H9 (cell line): ENCODE data around the gene NPAS2. TPM values are rescaled to one million over a fixed set of nuclear protein-coding genes. Genes with fewer than 3 reads are reported as not detected.

Experiments
- DNase-seq: peaks from one replicate; pipeline ENCODE4 v3.0.0-alpha.2; 2017
- H2AFZ ChIP-seq: one replicate; pipeline ENCODE4 v1.6.1; 2013; ENCODE audit warnings: mild to moderate bottlenecking, low read length, control low read depth, moderate library complexity
- H2AK5ac ChIP-seq: 2 replicates; pipeline ENCODE4 v1.6.1; 2013; ENCODE audit warnings: low read length, control low read depth, mixed read lengths; ENCODE audit not compliant: insufficient read length
- H2BK120ac ChIP-seq: one replicate; pipeline ENCODE4 v1.6.1; 2013; ENCODE audit warnings: low read depth, mild to moderate bottlenecking, low read length, control low read depth, inconsistent platforms; ENCODE audit not compliant: poor library complexity, severe bottlenecking
- H2BK12ac ChIP-seq: 2 replicates; pipeline ENCODE4 v1.6.1; 2013; ENCODE audit warnings: low read length, control low read depth, mixed read lengths, low read depth; ENCODE audit not compliant: insufficient read length
- H2BK15ac ChIP-seq: 2 replicates; pipeline ENCODE4 v1.6.1; 2013; ENCODE audit warnings: low read depth, low read length, control low read depth
- H2BK20ac ChIP-seq: one replicate; pipeline ENCODE4 v1.6.1; 2013; ENCODE audit warnings: low read depth, mild to moderate bottlenecking, low read length, control low read depth, inconsistent platforms; ENCODE audit not compliant: poor library complexity, severe bottlenecking
- H2BK5ac ChIP-seq: 2 replicates; pipeline ENCODE4 v1.6.1; 2013; ENCODE audit warnings: low read length, control low read depth, mixed read lengths; ENCODE audit not compliant: insufficient read length
- H3K14ac ChIP-seq: 2 replicates; pipeline ENCODE4 v1.6.1; 2013; ENCODE audit warnings: low read length, control low read depth; ENCODE audit not compliant: insufficient read depth
- H3K18ac ChIP-seq: 2 replicates; pipeline ENCODE4 v1.6.1; 2013; ENCODE audit warnings: low read depth, mild to moderate bottlenecking, mixed read lengths, low read length, control low read depth; ENCODE audit not compliant: insufficient read length
- H3K23ac ChIP-seq: 2 replicates; pipeline ENCODE4 v1.6.1; 2013; ENCODE audit warnings: low read length, control low read depth, mixed read lengths, low read depth; ENCODE audit not compliant: insufficient read length
- H3K23me2 ChIP-seq: 2 replicates; pipeline ENCODE4 v1.6.1; 2013; ENCODE audit warnings: low read depth, mild to moderate bottlenecking, mixed read lengths, low read length, control low read depth; ENCODE audit not compliant: insufficient read length, poor library complexity, severe bottlenecking
- H3K27ac ChIP-seq: 2 replicates; pipeline ENCODE4 v1.5.1; 2013; ENCODE audit warnings: low read length, control low read depth, mixed read lengths, low read depth; ENCODE audit not compliant: insufficient read length
- H3K27me3 ChIP-seq: 2 replicates; pipeline ENCODE4 v1.6.1; 2013; ENCODE audit warnings: low read length, control low read depth, inconsistent platforms; ENCODE audit not compliant: insufficient read depth
- H3K4ac ChIP-seq: 2 replicates; pipeline ENCODE4 v1.6.1; 2013; ENCODE audit warnings: low read depth, mild to moderate bottlenecking, control low read depth, inconsistent platforms, low read length, moderate library complexity
- H3K4me1 ChIP-seq: 2 replicates; pipeline ENCODE4 v1.6.1; 2013; ENCODE audit warnings: low read length, control low read depth, inconsistent platforms; ENCODE audit not compliant: insufficient read depth
- H3K4me2 ChIP-seq: 2 replicates; pipeline ENCODE4 v1.6.1; 2013; ENCODE audit warnings: low read length, control low read depth, mixed read lengths; ENCODE audit not compliant: insufficient read length, insufficient read depth
- H3K56ac ChIP-seq: 2 replicates; pipeline ENCODE4 v1.6.1; 2013; ENCODE audit warnings: low read depth, mild to moderate bottlenecking, mixed read lengths, low read length, control low read depth; ENCODE audit not compliant: insufficient read length
- H3K79me1 ChIP-seq: 2 replicates; pipeline ENCODE4 v1.6.1; 2013; ENCODE audit warnings: low read depth, mild to moderate bottlenecking, moderate library complexity, low read length, control low read depth, inconsistent platforms; ENCODE audit not compliant: insufficient read depth, poor library complexity, severe bottlenecking
- H3K79me2 ChIP-seq: 2 replicates; pipeline ENCODE4 v1.6.1; 2013; ENCODE audit warnings: low read length, control low read depth, inconsistent platforms; ENCODE audit not compliant: insufficient read depth
- H3K9ac ChIP-seq: 2 replicates; pipeline ENCODE4 v1.6.1; 2013; ENCODE audit warnings: low read length, control low read depth, mixed read lengths; ENCODE audit not compliant: insufficient read length; ENCODE audit errors: extremely low read depth
- H3K9me3 ChIP-seq: one replicate; pipeline ENCODE4 v1.6.1; 2013; ENCODE audit warnings: low read depth, low read length, inconsistent platforms; ENCODE audit not compliant: control insufficient read depth
- H3T11ph ChIP-seq: one replicate; pipeline ENCODE4 v1.6.1; 2013; ENCODE audit warnings: mild to moderate bottlenecking, low read length, control low read depth, inconsistent platforms
- H4K20me1 ChIP-seq: one replicate; pipeline ENCODE4 v1.6.1; 2013; ENCODE audit not compliant: control insufficient read depth, insufficient read length, insufficient read depth
- H4K5ac ChIP-seq: 2 replicates; pipeline ENCODE4 v1.6.1; 2013; ENCODE audit warnings: low read depth, mild to moderate bottlenecking, mixed read lengths, low read length, control low read depth; ENCODE audit not compliant: insufficient read length
- H4K8ac ChIP-seq: replicated peaks from 2 replicates; pipeline ENCODE4 v1.6.1; 2013; ENCODE audit warnings: low read length, control low read depth, mixed read lengths, low read depth; ENCODE audit not compliant: insufficient read length
- H4K91ac ChIP-seq: 2 replicates; pipeline ENCODE4 v1.6.1; 2013; ENCODE audit warnings: low read depth, mild to moderate bottlenecking, moderate library complexity, mixed read lengths, low read length, control low read depth; ENCODE audit not compliant: insufficient read length
- H3K27ac Mint-ChIP-seq, 3 experiments: 2 replicates in 2 of 3; 3 replicates in 1 of 3; pipeline ENCODE4 v1.8.0; 2020 to 2021; ENCODE audit warnings: mixed read lengths in 3 of 3, mild to moderate bottlenecking in 1 of 3, moderate library complexity in 1 of 3
- H3K27me3 Mint-ChIP-seq: 2 replicates; pipeline ENCODE4 v1.8.0; 2021; ENCODE audit warnings: low read depth, mild to moderate bottlenecking, moderate library complexity, mixed read lengths
- H3K36me3 Mint-ChIP-seq, 3 experiments: 2 replicates in 2 of 3; 3 replicates in 1 of 3; pipeline ENCODE4 v1.8.0; 2020 to 2021; ENCODE audit warnings: low read depth in 3 of 3, mixed read lengths in 3 of 3; ENCODE audit not compliant: insufficient read depth in 1 of 3
- H3K4me1 Mint-ChIP-seq, 2 experiments: 2 replicates each; pipeline ENCODE4 v1.8.0; 2020; ENCODE audit warnings: mixed read lengths in 2 of 2
- H3K4me3 Mint-ChIP-seq, 2 experiments: 2 replicates in 1 of 2; 3 replicates in 1 of 2; pipeline ENCODE4 v1.8.0; 2020 to 2021; ENCODE audit warnings: mild to moderate bottlenecking in 2 of 2, mixed read lengths in 2 of 2, moderate library complexity in 1 of 2
- H3K9me3 Mint-ChIP-seq, 2 experiments: 2 replicates in 1 of 2; 3 replicates in 1 of 2; pipeline ENCODE4 v1.8.0; 2020; ENCODE audit warnings: mild to moderate bottlenecking in 2 of 2, mixed read lengths in 2 of 2, moderate library complexity in 1 of 2
- CTCF ChIP-seq: fragments of 200-600 bp; sonication (generic); conservative IDR thresholded peaks from 3 replicates; pipeline ENCODE4 v1.8.0; 2021; ENCODE audit warnings: antibody characterized with exemption, mild to moderate bottlenecking
- whole genome bisulfite sequencing: extraction: QIAGEN DNeasy Blood & Tissue Kit; methylation state at CpG from one replicate; pipeline ENCODE4 v1.1.7; 2013; ENCODE audit warnings: missing lambda C conversion rate, low lambda C conversion rate, mixed read lengths; ENCODE audit not compliant: insufficient read length; ENCODE audit errors: extremely low coverage; 5-methylcytosine and 5-hydroxymethylcytosine counted together
- total RNA-seq: library from RNA; stranded (reverse); gene quantifications from 2 replicates; pipeline ENCODE4 v1.2.1, GENCODE V29; 2021

NPAS2 gene
- total RNA-seq, 1 experiment from 2014 or later: 1.3 TPM

GRCh38 chr2:101025561-101025960 is 205.6 kb downstream of the NPAS2 start:
- no peak overlapping the region for H2BK20ac ChIP-seq
- peak overlapping the region in 2 of 3 experiments; percentile 26 to 72; a peak in 3 of 7 replicates for H3K27ac Mint-ChIP-seq
- no peak overlapping the region for H2BK15ac ChIP-seq
- no peak overlapping the region for H3K27ac ChIP-seq
- H4K8ac ChIP-seq: no peak overlapping the region
- no peaks in the 10 kb centered on the region; the same call in 1 of the 2 replicates for H3K27me3 Mint-ChIP-seq
- peaks cover 0 to 6% of the 10 kb centered on the region in 2 experiments; a peak in 1 of 5 replicates for H3K9me3 Mint-ChIP-seq
- no peaks in the 10 kb centered on the region for H3K79me1 ChIP-seq
- no peak overlapping the region for H4K91ac ChIP-seq
- H3K27me3 ChIP-seq: no peaks in the 10 kb centered on the region
- no peak overlapping the region for H2BK12ac ChIP-seq
- H3K79me2 ChIP-seq: no peaks in the 10 kb centered on the region
- no peaks in the 10 kb centered on the region for H4K20me1 ChIP-seq
- no peak overlapping the region for H3K4me2 ChIP-seq
- no CpG with 5 or more reads among the region's 6 CpGs for WGBS
- H2AFZ ChIP-seq: no peak overlapping the region
- H2BK5ac ChIP-seq: no peak overlapping the region
- H3K18ac ChIP-seq: no peak overlapping the region
- H3K14ac ChIP-seq: no peak overlapping the region
- no peak overlapping the region for H3K4ac ChIP-seq
- no peak for DNase-seq
- no peak overlapping the region for H2BK120ac ChIP-seq
- H4K5ac ChIP-seq: no peak overlapping the region
- H3K36me3 Mint-ChIP-seq: peaks cover 27 to 50% (median 31%) of the 10 kb centered on the region in 3 experiments
- H3K23me2 ChIP-seq: no peaks in the 10 kb centered on the region
- no peaks in the 10 kb centered on the region for H3K9me3 ChIP-seq
- no peaks in the 10 kb centered on the region for H3K4me1 ChIP-seq
- no peak for TF ChIP-seq CTCF
- H3K4me1 Mint-ChIP-seq: peaks cover 14 to 20% of the 10 kb centered on the region in 2 experiments
- no peak overlapping the region for H3K56ac ChIP-seq
- no peak overlapping the region for H3K9ac ChIP-seq
- H3K23ac ChIP-seq: no peak overlapping the region
- no peak overlapping the region for H3T11ph ChIP-seq
- H3K4me3 Mint-ChIP-seq: no peak overlapping the region
- H2AK5ac ChIP-seq: no peak overlapping the region
